ENCODE measurements around the gene UTS2R. TPM values are rescaled to one million over a fixed set of nuclear protein-coding genes. Genes with fewer than 3 reads are reported as not detected.

The UTS2R gene
- not detected for total RNA-seq

DNA sequence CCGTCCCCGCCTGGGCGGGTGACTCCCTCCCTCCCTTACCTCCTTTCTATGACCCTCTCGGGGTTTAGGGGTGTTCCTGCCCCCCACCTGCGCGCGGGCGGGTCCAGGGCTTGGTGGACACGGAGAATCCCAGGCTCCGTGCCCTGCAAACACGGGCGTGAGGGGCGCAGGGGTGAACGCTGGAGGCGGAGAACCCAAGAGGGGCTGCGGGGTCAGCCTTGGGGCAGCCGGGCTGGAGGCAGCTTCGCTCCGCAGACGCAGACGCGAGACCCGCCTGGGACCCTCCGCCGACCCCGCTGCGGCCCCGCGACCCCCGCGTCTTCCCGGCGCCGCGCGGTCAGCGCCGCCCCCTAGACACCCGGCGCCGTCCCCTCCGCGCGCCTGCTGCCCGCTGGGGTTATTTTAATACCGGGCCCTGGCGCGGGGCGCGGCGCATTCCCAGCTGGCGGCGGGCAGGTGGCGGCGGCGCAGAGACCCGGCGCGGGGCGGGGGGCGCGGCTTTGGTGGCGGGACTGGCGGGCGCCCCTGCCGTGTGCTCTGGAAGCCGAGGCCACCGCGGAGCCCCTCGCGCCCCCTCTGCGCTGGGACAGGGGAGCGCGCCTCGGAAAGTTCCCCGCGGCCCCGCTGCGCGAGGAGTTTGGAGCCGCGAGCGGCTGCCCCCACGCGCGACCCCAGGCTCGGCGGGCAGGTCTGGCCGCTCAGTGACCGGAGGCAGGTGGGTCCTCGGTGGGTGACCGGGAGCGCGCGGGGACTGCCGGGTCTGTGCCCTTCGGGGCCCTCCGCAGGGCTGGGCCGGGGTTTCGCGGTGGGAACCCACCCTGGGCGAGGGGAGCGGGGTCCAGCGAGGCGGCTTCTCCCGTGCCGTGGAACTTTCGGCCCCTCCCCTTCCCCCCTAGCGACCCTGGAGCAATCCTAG, at the start of gene UTS2R:
UTS2R (plus strand) TSS at position 433 of the 916 bp plus-strand sequence. CDS start 2,560 bp downstream, outside the sequence.
- no peak for DNase-seq

DNA sequence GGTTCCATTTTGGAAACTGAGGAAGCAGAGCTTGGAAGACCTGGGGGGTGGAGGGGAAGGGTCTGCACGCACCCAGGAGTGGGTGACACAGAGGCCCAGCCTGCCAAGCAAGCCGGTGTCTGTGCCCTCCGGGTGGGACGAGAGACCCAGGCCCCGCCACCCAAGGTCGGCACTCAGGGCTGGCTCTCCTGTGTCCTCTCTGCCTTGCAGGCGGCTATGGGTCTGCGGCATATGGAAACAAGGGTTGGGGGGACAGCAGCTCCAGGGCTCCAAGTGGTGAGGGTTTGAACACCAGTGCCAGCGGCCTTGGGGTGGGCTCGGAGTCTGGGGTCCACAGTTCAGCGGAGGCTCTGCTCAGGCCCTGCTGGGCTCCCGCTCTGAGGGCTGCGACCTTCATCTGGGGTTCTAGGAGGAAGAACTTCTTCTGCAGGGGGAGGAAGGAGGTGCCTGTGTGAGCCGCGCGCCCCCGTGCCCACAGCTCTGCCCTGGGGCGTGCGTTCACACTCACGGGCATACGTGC, 49.6 kb upstream of the UTS2R start:
- no peak for DNase-seq

DNA sequence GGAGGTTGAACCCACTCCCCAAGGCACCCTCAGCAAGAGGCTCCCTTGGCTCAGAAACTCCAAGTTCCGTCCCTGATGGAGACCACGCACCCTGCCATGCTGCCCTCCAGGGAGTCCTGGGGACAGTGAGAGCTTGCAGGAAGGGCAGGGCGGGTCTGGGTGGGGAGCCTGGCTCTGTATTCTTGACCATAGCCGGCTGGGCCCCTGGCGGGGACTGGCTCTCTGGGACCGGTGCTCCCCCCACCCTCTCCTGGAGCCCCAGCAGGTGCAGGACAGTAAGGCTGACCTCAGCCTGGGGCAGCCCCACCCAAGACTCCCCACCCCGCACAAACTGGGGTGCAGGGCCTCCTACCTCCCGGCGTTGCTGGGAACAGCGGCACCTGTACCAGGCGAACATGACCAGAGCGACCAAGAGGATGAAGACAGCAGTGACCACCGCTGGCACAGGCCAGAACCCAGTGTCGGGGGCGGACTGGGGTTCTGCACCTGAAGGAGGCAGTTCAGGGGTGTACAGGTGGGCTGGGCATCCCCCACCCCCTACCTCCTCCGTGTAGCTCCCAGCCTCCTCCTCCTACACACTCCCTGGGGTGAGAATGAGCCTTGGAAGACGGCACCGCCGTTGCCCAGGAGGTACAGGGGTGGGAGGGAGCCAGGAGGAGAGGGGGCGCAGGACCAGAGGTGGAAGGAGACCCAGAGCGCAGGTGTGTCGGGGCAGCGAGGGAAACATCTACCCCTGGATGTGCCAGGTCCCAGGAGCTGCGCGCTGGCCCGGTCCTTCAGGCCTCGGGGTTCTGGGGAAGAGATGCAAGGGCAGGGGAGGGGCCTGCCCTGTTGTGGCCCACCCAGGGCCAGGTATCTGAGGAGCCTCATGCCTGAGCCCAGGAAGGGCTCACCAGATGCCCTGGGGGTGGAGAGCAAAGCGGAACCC, 48.8 kb upstream of the UTS2R start:
- no peak for DNase-seq

DNA sequence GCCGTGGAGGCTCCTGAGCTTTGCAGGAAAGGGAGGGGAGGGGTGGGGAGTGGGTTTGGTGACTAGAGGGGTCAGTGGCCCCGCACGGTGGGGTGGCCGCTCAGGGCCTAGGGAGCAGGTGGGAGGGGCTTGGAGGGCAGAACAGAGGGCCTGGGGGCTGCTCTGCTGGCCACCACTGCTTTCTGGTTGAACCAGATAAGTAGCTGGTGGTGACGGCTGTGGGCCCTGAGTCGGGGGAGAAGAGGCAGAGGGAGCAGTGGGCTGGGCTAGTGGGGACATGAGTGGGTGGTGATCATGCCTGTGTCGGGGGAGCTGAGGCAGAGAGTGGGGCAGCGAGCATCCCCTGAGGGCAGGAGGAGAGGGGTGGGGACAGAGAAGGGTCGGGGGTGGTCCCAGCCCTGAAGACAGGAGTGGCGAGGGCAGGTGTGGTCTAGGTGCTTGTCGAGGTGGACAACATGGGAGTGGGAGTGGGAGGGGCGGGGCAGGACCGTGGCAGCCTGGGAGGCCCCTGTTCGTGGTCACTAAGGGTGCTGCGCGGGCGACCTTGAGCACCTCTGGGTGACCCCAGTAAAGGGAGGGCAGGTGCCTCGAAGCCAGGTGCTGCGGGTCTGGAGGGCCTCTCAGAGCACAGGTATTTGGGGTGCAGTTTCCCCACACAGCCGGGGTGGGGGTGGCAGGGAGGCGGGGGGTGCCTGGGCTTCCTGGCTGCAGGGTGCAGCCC, 47.9 kb upstream of the UTS2R start:
- no peak for DNase-seq

DNA sequence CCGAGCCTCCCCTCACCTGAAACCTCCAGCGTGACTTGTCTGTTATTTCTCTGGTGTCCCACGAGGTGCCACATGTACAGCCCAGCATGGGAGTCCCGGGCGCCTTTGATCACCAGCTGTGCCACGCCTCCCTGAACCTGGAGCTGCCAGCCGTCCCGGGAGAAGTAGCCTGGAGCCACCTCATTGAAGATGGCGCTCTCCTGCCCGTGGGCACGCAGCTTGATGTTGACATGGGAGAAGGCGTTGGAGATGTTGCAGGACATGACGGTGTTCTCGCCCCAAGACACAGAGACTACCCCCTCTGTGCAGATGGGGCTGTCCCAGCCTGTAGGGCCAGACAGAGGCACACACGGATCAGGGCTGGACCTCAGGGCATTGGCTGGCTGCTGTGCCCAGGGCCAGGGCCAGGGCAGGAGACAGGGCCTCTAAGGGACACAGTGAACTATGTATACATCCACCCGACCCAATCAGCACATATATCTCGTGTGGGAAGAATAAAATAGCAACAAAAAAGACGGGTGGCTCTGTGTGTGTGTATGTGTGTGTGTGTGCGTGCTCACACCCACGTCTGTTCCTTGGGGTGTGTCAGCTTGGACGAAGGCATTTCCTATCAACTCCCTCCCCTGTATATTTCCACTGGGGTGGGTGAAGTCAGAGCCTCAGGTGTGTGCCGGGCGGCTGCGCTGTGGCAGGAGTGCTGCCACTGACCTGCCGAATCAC, 46.8 kb upstream of the UTS2R start:
- no peak for DNase-seq

DNA sequence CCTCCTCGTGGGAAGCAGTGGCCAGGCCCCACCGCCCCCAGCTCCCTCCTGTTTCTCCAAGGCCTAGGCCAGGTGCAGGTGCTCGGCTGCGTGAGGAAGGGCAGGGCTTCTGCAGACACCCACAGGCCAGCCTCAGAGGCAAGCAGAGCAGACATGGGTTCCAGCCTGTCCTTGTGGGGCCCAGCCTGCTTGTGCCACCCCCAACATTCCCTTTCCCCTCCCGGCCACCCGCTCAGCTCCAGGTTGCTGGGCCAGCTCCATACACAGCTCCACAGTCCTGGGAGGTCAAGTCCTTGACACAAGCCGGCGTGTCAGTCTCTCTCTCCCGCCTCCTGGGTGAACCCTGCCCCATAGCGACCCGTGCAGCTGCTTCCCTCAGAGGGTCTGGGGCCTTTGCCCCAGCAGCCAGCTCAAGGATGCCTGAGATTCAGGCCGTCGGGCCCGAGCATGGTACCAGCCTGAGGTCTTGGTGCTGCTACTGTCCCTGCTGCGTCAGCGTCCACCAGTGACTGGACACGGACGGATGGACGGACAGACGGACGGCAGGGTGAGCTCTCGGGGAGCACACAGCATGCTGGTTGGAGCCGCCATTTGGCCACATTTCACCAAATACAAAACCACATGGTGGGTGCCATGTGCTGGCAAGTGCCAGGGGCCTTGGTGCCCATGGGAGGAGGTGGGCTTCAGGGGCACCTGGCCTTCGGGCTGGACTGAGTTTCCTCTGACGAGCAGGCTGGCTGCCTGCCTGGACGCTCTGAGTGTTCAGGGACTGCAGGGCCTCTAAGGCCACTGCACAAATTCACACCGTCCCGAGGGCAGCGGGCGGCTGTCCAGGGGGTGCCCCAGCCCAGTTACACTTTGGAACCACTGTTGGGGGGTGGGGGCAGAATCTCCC, 46.0 kb upstream of the UTS2R start:
- no peak for DNase-seq

DNA sequence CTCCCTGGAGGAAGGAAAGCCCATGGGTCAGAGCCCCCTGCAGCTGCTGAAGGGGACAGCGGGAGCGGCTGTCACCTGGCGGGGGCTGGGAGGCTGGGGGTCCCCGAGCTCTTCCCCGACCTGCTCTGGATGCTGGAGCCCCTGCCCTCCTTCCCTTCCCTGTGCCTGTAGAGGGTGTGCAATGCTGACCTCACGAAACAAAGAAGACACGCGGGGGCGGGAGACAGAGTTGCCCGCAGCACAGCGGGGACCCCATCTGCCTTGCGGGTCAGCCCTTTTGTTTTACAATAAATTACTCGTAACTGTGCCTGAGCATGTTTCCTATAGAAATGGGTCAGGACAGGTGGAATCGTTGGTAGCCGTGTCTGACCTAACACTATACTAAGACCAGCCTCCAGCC, 44.3 kb upstream of the UTS2R start:
- DNase-seq = no peak

DNA sequence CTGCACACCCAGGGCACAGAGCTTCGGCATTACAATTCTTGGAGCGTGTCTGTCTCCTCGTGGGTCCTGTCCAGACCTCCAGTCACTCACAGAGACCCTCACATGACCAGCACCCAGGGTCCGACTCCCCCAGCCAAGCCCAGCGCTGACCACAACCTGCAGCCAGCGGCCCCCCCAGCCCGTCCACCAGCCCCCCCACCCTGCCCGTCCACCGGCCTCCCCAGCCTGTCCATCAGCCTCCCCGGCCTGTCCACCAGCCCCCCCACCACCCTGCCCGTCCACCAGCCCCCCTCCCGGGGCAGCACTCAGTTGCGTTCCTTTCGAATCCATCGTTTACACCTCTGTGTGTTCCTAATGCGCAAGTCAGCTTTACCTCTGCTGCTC, 43.8 kb upstream of the UTS2R start:
- DNase-seq = no peak

DNA sequence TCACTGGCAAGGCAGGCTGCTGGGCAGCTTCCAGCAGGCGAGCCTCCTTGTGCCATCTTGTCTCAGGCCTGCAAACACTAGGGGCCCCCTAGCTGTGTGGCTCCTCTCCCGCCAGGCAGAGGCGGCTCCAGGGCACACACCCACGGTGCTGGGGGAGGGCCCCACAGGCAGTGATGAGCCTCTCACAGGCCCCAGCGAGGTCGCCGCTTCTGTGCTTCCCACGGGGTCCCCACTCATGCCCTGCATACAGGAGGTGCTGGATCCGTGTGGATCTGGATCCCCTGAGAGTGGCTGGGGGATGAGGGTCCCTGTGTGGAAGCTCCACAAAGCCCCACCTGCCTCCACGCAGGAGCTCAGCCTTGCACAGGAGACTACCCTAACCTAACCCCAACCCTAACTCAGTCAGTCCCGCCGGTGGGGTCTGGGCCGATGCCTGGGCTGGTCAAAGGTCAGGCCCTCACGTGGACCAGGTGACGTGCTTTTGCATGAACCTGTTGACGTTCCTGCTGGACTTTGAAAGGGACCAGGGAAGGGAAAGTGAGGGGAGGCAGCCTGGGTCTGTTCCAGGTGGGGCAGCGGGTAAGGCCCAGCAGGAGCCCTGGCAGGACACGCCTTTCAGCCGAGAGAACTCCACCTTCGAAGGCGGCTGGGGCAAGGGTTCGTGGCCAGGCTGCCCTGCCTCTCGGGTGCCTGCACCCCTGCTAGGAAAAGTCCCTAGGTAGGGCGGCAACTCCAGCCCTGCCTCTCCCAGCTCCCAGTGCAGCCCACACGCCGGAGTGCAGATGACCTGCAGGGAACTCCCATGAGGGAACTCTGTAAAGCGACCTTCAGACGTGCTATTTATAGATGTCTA, 43.2 kb upstream of the UTS2R start:
- no peak for DNase-seq

DNA sequence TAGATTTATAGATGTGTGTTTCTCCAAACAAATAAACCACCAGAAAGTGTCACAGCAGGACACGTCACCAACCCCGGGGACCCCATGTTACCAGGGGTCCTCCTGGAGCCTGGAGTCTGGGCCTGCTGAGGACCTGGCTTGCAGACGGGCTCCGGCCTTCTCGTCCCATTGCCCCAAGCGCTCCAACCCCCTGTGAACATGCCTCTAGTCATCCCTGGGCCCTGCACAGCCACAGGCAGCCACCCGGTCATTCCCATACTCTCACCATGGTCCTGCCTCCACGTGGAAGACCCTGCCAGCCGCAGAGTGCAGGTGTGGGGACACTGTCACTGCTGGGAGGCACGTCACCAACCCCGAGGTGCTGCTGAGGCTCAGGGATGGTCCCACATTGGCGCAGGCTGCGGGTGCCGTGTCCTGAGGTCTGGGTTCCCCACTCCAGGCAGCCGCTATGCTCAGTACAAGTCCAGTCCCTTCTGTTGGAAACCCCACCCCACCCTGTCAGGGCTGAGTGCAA, 42.5 kb upstream of the UTS2R start:
- no peak for DNase-seq

DNA sequence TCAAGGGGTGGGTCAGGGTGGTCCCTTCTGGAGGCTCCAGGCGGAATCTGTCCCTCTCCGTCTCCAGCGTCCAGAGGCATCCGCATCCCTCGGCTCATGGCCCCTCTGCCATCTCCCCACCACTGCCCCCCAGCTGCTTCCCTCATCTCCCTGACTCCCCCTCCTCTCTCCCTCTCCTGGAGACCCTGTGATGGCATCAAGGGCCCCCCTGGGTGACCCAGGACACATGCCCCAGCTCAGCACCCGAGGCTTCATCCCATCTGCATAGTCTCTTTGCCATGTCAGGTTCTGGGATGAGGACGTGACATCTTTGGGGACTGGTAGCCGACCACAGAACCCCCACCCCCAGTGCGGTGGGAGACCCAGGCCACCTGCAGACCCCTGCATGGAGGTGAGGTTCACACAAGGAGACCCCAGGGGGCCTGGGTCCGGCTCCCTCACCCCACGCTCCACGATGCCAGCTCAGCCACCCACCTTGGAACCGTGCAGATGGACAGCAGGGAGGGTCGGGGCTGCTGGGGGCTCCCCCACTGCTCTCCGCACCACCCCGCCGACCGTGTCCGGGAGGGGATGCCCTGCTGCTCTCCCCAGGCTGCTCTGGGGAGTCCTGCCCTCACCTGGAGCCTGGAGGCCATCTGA, 41.8 kb upstream of the UTS2R start:
- DNase-seq = no peak

DNA sequence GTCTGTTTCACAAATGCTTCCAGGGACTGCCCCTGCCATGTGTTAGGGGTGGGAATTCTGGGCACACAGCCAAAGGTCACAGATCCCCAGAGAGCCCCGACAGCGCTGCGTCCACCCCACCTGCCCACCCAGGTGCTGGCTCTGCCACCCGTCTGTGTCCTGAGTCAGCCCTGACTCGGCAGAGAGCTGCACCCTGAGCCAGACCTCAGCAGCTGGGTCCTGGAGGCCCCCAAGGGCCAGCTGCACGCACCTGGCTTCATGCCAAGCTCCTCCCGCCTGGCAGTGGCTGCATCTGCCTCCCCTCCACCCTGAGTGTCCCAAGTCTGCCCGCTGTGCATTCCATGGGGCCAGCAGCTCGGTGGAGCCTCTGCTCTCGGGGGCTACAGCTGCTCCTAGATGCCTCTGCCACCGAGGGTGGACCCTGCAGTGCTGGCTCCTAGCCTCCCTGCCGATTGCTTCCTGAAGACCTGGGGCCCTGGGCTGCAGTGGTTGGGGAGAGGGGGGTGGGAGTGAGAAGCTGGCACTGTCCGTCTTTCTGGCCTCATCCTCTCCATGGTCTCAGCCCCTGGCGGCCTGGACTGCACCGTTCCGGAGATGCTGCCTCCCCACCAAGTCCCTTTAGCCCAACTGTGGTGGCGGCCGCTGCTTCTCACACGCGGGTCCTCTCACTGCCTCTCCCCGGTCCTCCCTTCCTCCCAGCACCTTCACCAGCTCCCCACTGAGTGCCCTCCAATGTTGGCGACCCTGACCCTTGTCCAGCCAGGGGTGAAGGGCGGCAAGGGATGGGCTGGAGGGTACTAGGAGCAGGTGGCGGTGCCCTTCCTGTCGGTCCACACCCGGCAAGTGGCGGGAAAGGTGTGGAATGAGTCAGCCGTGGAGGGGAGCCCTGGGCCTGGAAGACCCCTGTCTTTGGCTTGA, 41.0 kb upstream of the UTS2R start:
- DNase-seq = no peak

DNA sequence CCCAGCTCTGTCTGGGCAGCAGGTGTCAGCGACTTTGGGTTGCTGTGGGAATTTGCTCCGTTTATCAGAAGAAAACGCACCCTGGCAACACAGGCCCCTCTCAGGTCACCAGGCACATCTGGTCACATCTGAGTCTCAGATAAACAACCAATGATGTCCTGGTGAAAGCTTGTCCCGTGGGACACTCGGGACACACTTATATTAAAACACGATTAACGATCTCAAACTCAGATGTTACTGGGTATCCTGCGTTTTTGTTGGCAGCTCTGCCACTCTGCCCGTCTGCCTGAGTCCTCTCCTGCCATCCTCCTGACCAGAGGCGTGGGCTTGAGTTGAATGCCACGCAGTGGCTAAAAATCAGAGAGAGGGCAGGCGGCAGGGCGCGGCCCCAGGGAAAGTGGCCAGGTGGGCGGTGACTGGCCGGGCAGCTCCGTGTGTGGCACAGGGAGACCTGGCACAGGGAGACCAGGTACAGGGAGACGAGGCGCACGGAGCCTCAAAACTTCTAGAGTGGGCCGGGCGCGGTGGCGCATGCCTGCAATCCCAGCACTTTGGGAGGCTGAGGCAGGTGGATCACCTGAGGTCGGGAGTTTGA, 40.1 kb upstream of the UTS2R start:
- no peak for DNase-seq

DNA sequence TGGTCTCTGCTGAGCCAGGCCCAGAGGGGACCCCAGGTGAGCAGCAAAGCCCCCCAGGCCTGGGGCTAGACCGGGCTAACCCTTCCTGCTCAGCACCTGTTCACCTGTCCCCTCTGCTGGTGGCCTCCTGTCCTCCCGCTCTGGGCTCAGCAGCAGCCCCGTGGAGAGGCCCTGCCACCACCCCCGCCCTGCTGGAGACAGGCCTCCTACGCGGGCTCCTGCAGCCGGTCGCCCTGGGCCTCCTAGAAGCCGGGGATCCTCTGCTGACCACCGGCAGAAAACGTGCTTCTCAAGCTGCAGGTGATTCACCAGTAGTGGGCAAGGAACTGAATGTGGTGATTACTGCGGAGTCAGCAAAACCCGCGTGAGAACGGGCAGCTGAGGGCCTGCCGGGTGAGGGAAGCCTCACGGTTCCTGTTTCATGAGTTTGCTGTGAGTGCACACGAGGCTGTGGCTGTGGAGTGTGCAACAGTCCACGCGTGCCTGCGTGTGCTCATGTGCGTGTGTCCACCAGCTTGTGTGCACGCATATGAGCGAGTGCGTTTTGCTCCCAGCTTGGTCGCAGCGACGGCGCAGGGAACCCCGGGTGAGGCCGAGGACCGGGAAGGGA, 38.8 kb upstream of the UTS2R start:
- DNase-seq = no peak

DNA sequence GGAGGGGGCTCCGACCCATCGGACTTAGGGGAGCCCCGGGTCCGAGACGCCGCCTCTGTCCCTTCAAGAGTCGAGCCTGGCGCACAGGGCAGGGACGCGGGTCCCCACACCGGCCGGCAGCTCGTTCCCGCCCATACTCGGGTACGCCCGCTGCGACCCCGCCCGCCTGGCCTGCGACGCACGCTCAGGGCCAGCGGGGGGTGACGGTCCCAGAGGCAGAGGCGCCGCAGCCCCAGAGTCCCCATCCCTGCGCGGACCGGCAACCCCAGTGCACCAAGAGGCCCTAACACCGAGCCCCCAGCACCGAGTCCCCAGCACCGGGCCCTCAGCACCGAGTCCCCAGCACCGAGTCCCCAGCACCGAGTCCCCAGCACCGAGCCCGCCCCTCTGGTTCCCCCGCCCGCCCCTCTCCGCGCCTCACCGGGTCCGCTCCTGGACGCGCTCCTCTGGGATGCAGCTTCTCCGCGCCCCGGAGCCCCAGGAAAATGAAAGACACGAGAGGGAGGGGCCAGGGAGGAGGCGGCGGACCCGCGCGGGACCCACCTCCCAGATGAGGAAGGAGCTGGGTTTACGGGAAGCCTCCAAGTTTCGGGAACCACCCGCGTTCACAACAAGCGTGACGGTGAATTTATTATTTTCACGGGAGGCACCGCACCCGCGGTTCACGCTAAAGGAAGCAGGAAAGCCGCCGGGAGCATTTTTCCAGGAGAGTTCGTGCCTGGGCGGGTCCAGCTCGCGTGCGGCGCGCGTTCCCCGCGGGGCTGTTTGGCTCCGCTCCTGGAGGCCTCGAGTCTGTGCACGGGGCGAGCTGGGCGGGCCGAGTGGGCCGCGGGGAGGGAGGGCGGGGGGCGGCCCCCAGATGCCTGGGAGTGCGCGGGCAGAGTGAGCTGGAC, 38.0 kb upstream of the UTS2R start, which contains the start of gene SECTM1:
SECTM1 (minus strand) TSS at position 488 of the 893 bp plus-strand sequence. CDS start 6,526 bp downstream, outside the sequence.
- DNase-seq = no peak

DNA sequence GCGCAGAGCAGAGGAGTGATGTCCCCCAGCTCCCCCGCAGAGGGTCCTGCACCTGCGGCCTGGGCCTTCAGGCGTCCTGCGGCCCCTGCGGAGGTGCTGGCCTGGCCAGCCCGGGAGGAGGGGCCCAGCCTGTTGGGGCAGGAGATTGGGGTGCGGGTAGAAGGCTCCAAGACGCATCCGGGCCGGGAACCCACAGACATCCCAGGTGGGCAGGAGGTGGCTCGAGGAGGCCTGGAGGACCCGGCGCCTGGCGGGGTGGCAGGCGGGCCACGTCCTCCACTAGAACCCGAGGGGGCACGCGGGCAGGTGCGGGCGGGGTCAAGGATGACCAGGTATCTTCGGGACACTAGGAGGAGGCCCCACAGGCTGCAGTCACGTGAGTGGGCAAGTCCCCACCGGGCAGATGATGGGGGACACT, 37.4 kb upstream of the UTS2R start:
- no peak for DNase-seq
